ENCODE results near the gene HS6ST1.

DNA sequence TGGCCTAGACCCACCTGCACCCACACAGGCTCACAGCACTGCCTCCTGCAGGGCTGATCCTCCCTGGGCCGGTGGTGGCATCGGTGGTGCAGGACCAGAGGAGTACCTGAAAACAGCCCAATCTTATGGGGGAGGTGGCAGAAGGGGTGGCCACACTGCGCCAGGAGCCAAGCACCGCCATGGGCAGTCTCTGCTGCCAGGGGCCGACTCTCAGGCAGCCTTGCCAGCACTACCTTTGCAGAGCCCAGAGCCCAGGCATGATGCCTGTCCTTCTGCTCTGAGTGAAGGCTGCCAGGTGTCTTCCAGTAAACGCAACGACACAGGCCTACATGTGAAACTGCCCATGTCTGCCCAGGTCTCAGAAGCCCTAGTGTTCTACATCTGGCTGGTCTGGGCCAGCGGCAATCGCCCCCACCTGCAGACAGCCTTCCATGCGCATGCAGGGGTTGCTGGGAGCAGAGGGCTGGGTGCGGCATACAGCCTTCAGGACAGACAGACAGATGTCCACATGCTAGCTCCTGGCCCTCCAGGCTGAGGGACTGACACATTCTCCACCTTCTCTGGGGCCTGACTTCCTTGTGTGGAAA, 6.8 kb downstream of the HS6ST1 start:
- TF ChIP-seq, protein P1, sequence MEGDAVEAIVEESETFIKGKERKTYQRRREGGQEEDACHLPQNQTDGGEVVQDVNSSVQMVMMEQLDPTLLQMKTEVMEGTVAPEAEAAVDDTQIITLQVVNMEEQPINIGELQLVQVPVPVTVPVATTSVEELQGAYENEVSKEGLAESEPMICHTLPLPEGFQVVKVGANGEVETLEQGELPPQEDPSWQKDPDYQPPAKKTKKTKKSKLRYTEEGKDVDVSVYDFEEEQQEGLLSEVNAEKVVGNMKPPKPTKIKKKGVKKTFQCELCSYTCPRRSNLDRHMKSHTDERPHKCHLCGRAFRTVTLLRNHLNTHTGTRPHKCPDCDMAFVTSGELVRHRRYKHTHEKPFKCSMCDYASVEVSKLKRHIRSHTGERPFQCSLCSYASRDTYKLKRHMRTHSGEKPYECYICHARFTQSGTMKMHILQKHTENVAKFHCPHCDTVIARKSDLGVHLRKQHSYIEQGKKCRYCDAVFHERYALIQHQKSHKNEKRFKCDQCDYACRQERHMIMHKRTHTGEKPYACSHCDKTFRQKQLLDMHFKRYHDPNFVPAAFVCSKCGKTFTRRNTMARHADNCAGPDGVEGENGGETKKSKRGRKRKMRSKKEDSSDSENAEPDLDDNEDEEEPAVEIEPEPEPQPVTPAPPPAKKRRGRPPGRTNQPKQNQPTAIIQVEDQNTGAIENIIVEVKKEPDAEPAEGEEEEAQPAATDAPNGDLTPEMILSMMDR (IDR thresholded peaks at IDR 0.05; ENCODE audit: insufficient read depth, low read length) = no peak
- TF ChIP-seq POLR2AphosphoS5 (IDR thresholded peaks at IDR 0.05; ENCODE audit: low read depth) (no peak), GABPA (IDR thresholded peaks at IDR 0.05; ENCODE audit: low read depth) (no peak)

Data from HL-60 (cell line).